OCI-LY1 (cell line): ENCODE data around the gene LHX6.

Source experiments
- H2AFZ ChIP-seq: fragments of 200-600 bp; sonication (generic), shearing (Covaris generic); 2 replicates; pipeline ENCODE4 v1.6.0; 2014; ENCODE audit warnings: antibody characterized with exemption, mild to moderate bottlenecking, low read length
- H3F3A ChIP-seq: fragments of 200-600 bp; sonication (generic), shearing (Covaris generic); 2 replicates; pipeline ENCODE4 v1.6.0; 2014; ENCODE audit warnings: mild to moderate bottlenecking, antibody characterized with exemption, low read length, moderate library complexity; ENCODE audit not compliant: insufficient read depth
- H3K27ac ChIP-seq: fragments of 200-600 bp; sonication (generic); 2 replicates; pipeline ENCODE4 v1.5.1; 2014; ENCODE audit warnings: low read length, mixed run types, mild to moderate bottlenecking, low read depth; ENCODE audit not compliant: poor library complexity, severe bottlenecking
- H3K27me3 ChIP-seq: fragments of 200-600 bp; sonication (generic); 2 replicates; pipeline ENCODE4 v1.6.0; 2014; ENCODE audit warnings: antibody characterized with exemption, mild to moderate bottlenecking, low read length, moderate library complexity; ENCODE audit not compliant: insufficient read depth
- H3K36me3 ChIP-seq: fragments of 200-600 bp; sonication (generic); 2 replicates; pipeline ENCODE4 v1.6.1; 2014; ENCODE audit warnings: mild to moderate bottlenecking, antibody characterized with exemption, low read length, moderate library complexity, mixed read lengths; ENCODE audit not compliant: insufficient read depth
- H3K4me1 ChIP-seq: fragments of 200-600 bp; sonication (generic); 2 replicates; pipeline ENCODE4 v1.5.1; 2014; ENCODE audit warnings: mild to moderate bottlenecking, low read length, moderate library complexity; ENCODE audit not compliant: insufficient read depth, severe bottlenecking
- H3K4me2 ChIP-seq: fragments of 200-600 bp; sonication (generic), shearing (Covaris generic); 2 replicates; pipeline ENCODE4 v1.6.1; 2014; ENCODE audit warnings: low read length
- H3K4me3 ChIP-seq: fragments of 200-600 bp; sonication (generic); 2 replicates; pipeline ENCODE4 v1.5.1; 2014; ENCODE audit warnings: low read length, low read depth, mild to moderate bottlenecking, mixed read lengths; ENCODE audit not compliant: poor library complexity, severe bottlenecking
- H3K79me2 ChIP-seq: fragments of 200-600 bp; shearing (Covaris generic); 2 replicates; pipeline ENCODE4 v1.6.1; 2016; ENCODE audit warnings: mixed run types, low read length, mixed read lengths; ENCODE audit not compliant: insufficient read depth
- H3K9ac ChIP-seq: fragments of 200-600 bp; sonication (generic), shearing (Covaris generic); 2 replicates; pipeline ENCODE4 v1.6.1; 2014; ENCODE audit warnings: mild to moderate bottlenecking, low read length, mixed read lengths
- H3K9me2 ChIP-seq: fragments of 200-600 bp; sonication (generic), shearing (Covaris generic); 2 replicates; pipeline ENCODE4 v1.6.1; 2014; ENCODE audit warnings: low read depth, mild to moderate bottlenecking, low read length, mixed read lengths
- H3K9me3 ChIP-seq: fragments of 200-600 bp; shearing (Covaris generic); 2 replicates; pipeline ENCODE4 v1.6.1; 2014; ENCODE audit warnings: low read length, mixed read lengths
- H4K20me1 ChIP-seq: fragments of 200-600 bp; sonication (generic), shearing (Covaris generic); 2 replicates; pipeline ENCODE4 v1.6.0; 2016; ENCODE audit warnings: mild to moderate bottlenecking, low read length; ENCODE audit not compliant: insufficient read depth
- CTCF ChIP-seq: fragments of 200-600 bp; sonication (generic), shearing (Covaris generic); IDR thresholded peaks from 2 replicates; pipeline ENCODE4 v1.5.1; 2017; ENCODE audit warnings: mild to moderate bottlenecking, antibody characterized with exemption, low read length, moderate library complexity, mixed read lengths
- EZH2 ChIP-seq: fragments of 200-600 bp; sonication (generic), shearing (Covaris generic); IDR thresholded peaks from 2 replicates; pipeline ENCODE4 v1.8.0; 2017; ENCODE audit warnings: borderline replicate concordance, mixed run types, mild to moderate bottlenecking, antibody characterized with exemption, low read length, moderate library complexity, mixed read lengths

Gene LHX6

GRCh38 chr9:122261469-122261881 is 32.7 kb upstream of the LHX6 start:
- Histone ChIP-seq H3K27me3 (no peaks in the 10 kb centered on the region), H3K9me3 (no peaks in the 10 kb centered on the region), H4K20me1 (no peaks in the 10 kb centered on the region; the same call in 1 of the 2 replicates), H3K79me2 (peaks cover 29% of the 10 kb centered on the region), H3F3A (no peaks in the 10 kb centered on the region), H3K4me1 (peaks cover 30% of the 10 kb centered on the region), H3K4me2 (no peak overlapping the region), H2AFZ (no peak overlapping the region), H3K4me3 (no peak overlapping the region), H3K9ac (no peak overlapping the region), H3K36me3 (peaks cover 45% of the 10 kb centered on the region), H3K27ac (no peak overlapping the region), H3K9me2 (no peaks in the 10 kb centered on the region)
- TF ChIP-seq CTCF (no peak), EZH2 (no peak)

- no peak for TF ChIP-seq EZH2
- TF ChIP-seq CTCF, result no peak
- Histone ChIP-seq H2AFZ (no peak overlapping the region), H3K9ac (no peak overlapping the region), H3K9me2 (no peaks in the 10 kb centered on the region), H3K4me1 (peaks cover 18% of the 10 kb centered on the region), H3K4me2 (no peak overlapping the region), H3K4me3 (no peak overlapping the region), H4K20me1 (no peaks in the 10 kb centered on the region; the same call in 1 of the 2 replicates), H3K27me3 (no peaks in the 10 kb centered on the region), H3K36me3 (peaks cover 57% of the 10 kb centered on the region), H3K27ac (no peak overlapping the region), H3F3A (no peaks in the 10 kb centered on the region), H3K9me3 (no peaks in the 10 kb centered on the region), H3K79me2 (peaks cover 13% of the 10 kb centered on the region)
Observed at GRCh38 chr9:122258886-122259415, 30.2 kb upstream of the LHX6 start.

- H2AFZ ChIP-seq, result no peak overlapping the region
- H3K4me1 ChIP-seq, result no peaks in the 10 kb centered on the region
- no peak overlapping the region for H3K9ac ChIP-seq
- H3F3A ChIP-seq, result no peaks in the 10 kb centered on the region
- no peak overlapping the region for H3K4me2 ChIP-seq
- no peaks in the 10 kb centered on the region; the same call in 1 of the 2 replicates for H4K20me1 ChIP-seq
- TF ChIP-seq EZH2 (no peak), CTCF (no peak)
- no peaks in the 10 kb centered on the region; the same call in 1 of the 2 replicates for H3K79me2 ChIP-seq
- no peaks in the 10 kb centered on the region for H3K9me2 ChIP-seq
- no peaks in the 10 kb centered on the region for H3K27me3 ChIP-seq
- peaks cover 75% of the 10 kb centered on the region for H3K36me3 ChIP-seq
- H3K9me3 ChIP-seq, result no peaks in the 10 kb centered on the region
- H3K4me3 ChIP-seq, result no peak overlapping the region
- no peak overlapping the region for H3K27ac ChIP-seq
Observed at GRCh38 chr9:122256206-122256605, 27.4 kb upstream of the LHX6 start.
